ENCODE data around the gene INHBE. TPM values are rescaled to one million over a fixed set of nuclear protein-coding genes. Genes with fewer than 3 reads are reported as not detected.

The INHBE gene
- total and polyA plus RNA-seq, 4 donors: 17.6 to 181 (median 110) TPM

GRCh38 chr12:57472391-57472790, 17.3 kb downstream of the INHBE start:
- 90% methylated on average over 3 of the region's 3 CpGs for WGBS
- Histone ChIP-seq H3K27ac (ENCODE audit: low read depth in 1 of 2, low read length in 2 of 2) (no peak overlapping the region), H3K4me1 (ENCODE audit: control insufficient read depth in 4 of 4, insufficient read depth in 4 of 4, low read length in 3 of 4) (peaks cover 4 to 20% (median 14%) of the 10 kb centered on the region in 4 donors), H3K9ac (ENCODE audit: low read depth in 1 of 2, low read length in 2 of 2) (no peak overlapping the region), H3K36me3 (ENCODE audit: control insufficient read depth in 4 of 4, insufficient read depth in 3 of 4, low read depth in 1 of 4, low read length in 3 of 4) (peaks cover 0 to 2% (median 0%) of the 10 kb centered on the region in 4 donors), H3K4me3 (ENCODE audit: low read depth in 1 of 3, low read length in 3 of 3) (no peak overlapping the region), H3K27me3 (ENCODE audit: control insufficient read depth in 4 of 4, insufficient read depth in 4 of 4, low read length in 3 of 4) (peaks cover 0 to 6% (median 3%) of the 10 kb centered on the region in 4 donors), H3K9me3 (ENCODE audit: control insufficient read depth in 4 of 4, low read length in 3 of 4) (no peaks in the 10 kb centered on the region)
- no peak for DNase-seq (ENCODE audit: low spot score)
- no peak for TF ChIP-seq GABPA (IDR thresholded peaks at IDR 0.05 in 1 of 2, conservative IDR thresholded peaks at IDR 0.05 in 1 of 2)
- no peak for TF ChIP-seq FOXA1 (IDR thresholded peaks at IDR 0.05)
- no peak for TF ChIP-seq REST (IDR thresholded peaks at IDR 0.05)
- no peak for TF ChIP-seq YY1 (IDR thresholded peaks at IDR 0.05)
- no peak for TF ChIP-seq MAX (IDR thresholded peaks at IDR 0.05)
- no peak for TF ChIP-seq FOXA2 (IDR thresholded peaks at IDR 0.05)
- TF ChIP-seq RXRA (IDR thresholded peaks at IDR 0.05): no peak
- TF ChIP-seq NR2F2 (IDR thresholded peaks at IDR 0.05): no peak
- TF ChIP-seq HNF4A (conservative IDR thresholded peaks at IDR 0.05): no peak
- TF ChIP-seq RAD21 (IDR thresholded peaks at IDR 0.05): no peak
- TF ChIP-seq EGR1 (IDR thresholded peaks at IDR 0.05; ENCODE audit: low read depth in 2 of 2): no peak

- peaks cover 0 to 2% (median 0%) of the 10 kb centered on the region in 4 donors for H3K36me3 ChIP-seq (ENCODE audit: control insufficient read depth in 4 of 4, insufficient read depth in 3 of 4, low read depth in 1 of 4, low read length in 3 of 4)
- H3K27me3 ChIP-seq (ENCODE audit: control insufficient read depth in 4 of 4, insufficient read depth in 4 of 4, low read length in 3 of 4): peaks cover 0 to 6% (median 3%) of the 10 kb centered on the region in 4 donors
- WGBS: 65% methylated on average over 3 of the region's 3 CpGs
Observed at GRCh38 chr12:57473392-57473791, 18.3 kb downstream of the INHBE start.

More at GRCh38 chr12:57473392-57473791, 18.3 kb downstream of the INHBE start:
- Histone ChIP-seq H3K4me1 (ENCODE audit: control insufficient read depth in 4 of 4, insufficient read depth in 4 of 4, low read length in 3 of 4) (peaks cover 4 to 20% (median 14%) of the 10 kb centered on the region in 4 donors), H3K4me3 (ENCODE audit: low read depth in 1 of 3, low read length in 3 of 3) (no peak overlapping the region), H3K27ac (ENCODE audit: low read depth in 1 of 2, low read length in 2 of 2) (no peak overlapping the region), H3K9me3 (ENCODE audit: control insufficient read depth in 4 of 4, low read length in 3 of 4) (no peaks in the 10 kb centered on the region), H3K9ac (ENCODE audit: low read depth in 1 of 2, low read length in 2 of 2) (no peak overlapping the region)
- TF ChIP-seq HNF4A (conservative IDR thresholded peaks at IDR 0.05): no peak
- TF ChIP-seq MAX (IDR thresholded peaks at IDR 0.05): no peak
- TF ChIP-seq GABPA (IDR thresholded peaks at IDR 0.05 in 1 of 2, conservative IDR thresholded peaks at IDR 0.05 in 1 of 2): no peak
- TF ChIP-seq RXRA (IDR thresholded peaks at IDR 0.05): no peak
- no peak for TF ChIP-seq YY1 (IDR thresholded peaks at IDR 0.05)
- TF ChIP-seq RAD21 (IDR thresholded peaks at IDR 0.05): no peak
- no peak for TF ChIP-seq JUND (IDR thresholded peaks at IDR 0.05)
- TF ChIP-seq NR2F2 (IDR thresholded peaks at IDR 0.05): no peak
- no peak for TF ChIP-seq FOXA1 (IDR thresholded peaks at IDR 0.05)
- no peak for TF ChIP-seq FOXA2 (IDR thresholded peaks at IDR 0.05)
- no peak for TF ChIP-seq ZBTB33 (IDR thresholded peaks at IDR 0.05)
- TF ChIP-seq CTCF (IDR thresholded peaks at IDR 0.05; ENCODE audit: low read depth, low read length, missing input control): no peak
- no peak for TF ChIP-seq REST (IDR thresholded peaks at IDR 0.05)
- no peak for TF ChIP-seq EGR1 (IDR thresholded peaks at IDR 0.05; ENCODE audit: low read depth in 2 of 2)
- no peak for TF ChIP-seq HNF4G (IDR thresholded peaks at IDR 0.05)
- TF ChIP-seq SP1 (IDR thresholded peaks at IDR 0.05): no peak
- TF ChIP-seq ATF3 (IDR thresholded peaks at IDR 0.05): no peak
- DNase-seq (ENCODE audit: low spot score): no peak
